Measurements from ENCODE around the gene AADAC.

Gene AADAC

GRCh38 chr3:151796105-151796680 lies 17.7 kb upstream of the AADAC start:
- no peak overlapping the region for H3K9ac ChIP-seq (ENCODE audit: low read depth, low read length)
- no peak for ATAC-seq (ENCODE audit: insufficient read depth, low read depth)
- TF ChIP-seq CTCF (IDR thresholded peaks at IDR 0.05; ENCODE audit: borderline replicate concordance, extremely low read depth, low read length, poor library complexity, severe bottlenecking) (no peak), EZH2 (IDR thresholded peaks at IDR 0.05; ENCODE audit: borderline replicate concordance, low read depth, low read length, severe bottlenecking) (no peak)

GRCh38 chr3:151798466-151798865 lies 15.4 kb upstream of the AADAC start:
- Histone ChIP-seq H3K9me3 (ENCODE audit: insufficient read depth, low read length, severe bottlenecking) (no peaks in the 10 kb centered on the region), H4K20me1 (ENCODE audit: insufficient read depth, low read length) (no peaks in the 10 kb centered on the region), H3K4me2 (ENCODE audit: insufficient read depth, low read length) (no peak overlapping the region), H3K27ac (ENCODE audit: low read length) (no peak overlapping the region), H3K27me3 (ENCODE audit: insufficient read depth, low read length, poor library complexity) (no peaks in the 10 kb centered on the region), H3K36me3 (ENCODE audit: insufficient read depth, low read length) (no peaks in the 10 kb centered on the region), H2AFZ (ENCODE audit: low read depth, low read length) (no peak overlapping the region), H3K4me3 (ENCODE audit: low read depth in 1 of 2, low read length in 2 of 2) (no peak overlapping the region), H3K9ac (ENCODE audit: low read depth, low read length) (no peak overlapping the region), H3K4me1 (ENCODE audit: insufficient read depth, low read length) (no peaks in the 10 kb centered on the region), H3K79me2 (ENCODE audit: insufficient read depth, low read length) (no peaks in the 10 kb centered on the region)
- DNase-seq = no peak
- ATAC-seq (ENCODE audit: insufficient read depth, low read depth) = no peak
- no peak for TF ChIP-seq EZH2 (IDR thresholded peaks at IDR 0.05; ENCODE audit: borderline replicate concordance, low read depth, low read length, severe bottlenecking)
- TF ChIP-seq CTCF (IDR thresholded peaks at IDR 0.05; ENCODE audit: borderline replicate concordance, extremely low read depth, low read length, poor library complexity, severe bottlenecking) = no peak

More at GRCh38 chr3:151796105-151796680, 17.7 kb upstream of the AADAC start:
- Histone ChIP-seq H3K4me1 (ENCODE audit: insufficient read depth, low read length) (no peaks in the 10 kb centered on the region), H3K79me2 (ENCODE audit: insufficient read depth, low read length) (no peaks in the 10 kb centered on the region), H3K27me3 (ENCODE audit: insufficient read depth, low read length, poor library complexity) (no peaks in the 10 kb centered on the region), H2AFZ (ENCODE audit: low read depth, low read length) (no peak overlapping the region), H3K36me3 (ENCODE audit: insufficient read depth, low read length) (no peaks in the 10 kb centered on the region), H3K9me3 (ENCODE audit: insufficient read depth, low read length, severe bottlenecking) (no peaks in the 10 kb centered on the region), H3K4me3 (ENCODE audit: low read depth in 1 of 2, low read length in 2 of 2) (no peak overlapping the region), H3K27ac (ENCODE audit: low read length) (no peak overlapping the region), H3K4me2 (ENCODE audit: insufficient read depth, low read length) (no peak overlapping the region), H4K20me1 (ENCODE audit: insufficient read depth, low read length) (no peaks in the 10 kb centered on the region)
- no peak for DNase-seq

DNA sequence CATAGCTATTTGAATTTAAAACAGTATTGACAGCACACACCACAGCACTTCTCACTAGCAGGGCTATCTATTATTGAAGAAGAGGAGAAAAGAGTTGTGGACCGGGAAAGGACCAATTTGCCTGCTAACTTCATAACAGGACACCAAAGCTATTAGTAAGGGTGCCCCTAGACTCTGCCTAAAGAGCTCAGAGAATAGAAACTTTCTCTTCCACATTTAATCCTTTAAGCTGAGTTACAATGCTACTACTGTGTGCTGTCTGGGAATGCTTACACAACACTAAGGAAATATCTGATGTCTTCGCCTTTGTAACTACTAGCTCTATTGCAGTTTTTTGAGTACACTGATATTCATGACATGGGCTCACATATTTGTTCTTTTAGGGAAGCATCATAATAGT lies 13.5 kb upstream of the AADAC start:
- Histone ChIP-seq H4K20me1 (ENCODE audit: insufficient read depth, low read length) (no peaks in the 10 kb centered on the region), H3K36me3 (ENCODE audit: insufficient read depth, low read length) (no peaks in the 10 kb centered on the region), H3K4me2 (ENCODE audit: insufficient read depth, low read length) (no peak overlapping the region), H3K79me2 (ENCODE audit: insufficient read depth, low read length) (no peaks in the 10 kb centered on the region), H3K27me3 (ENCODE audit: insufficient read depth, low read length, poor library complexity) (no peaks in the 10 kb centered on the region), H2AFZ (ENCODE audit: low read depth, low read length) (no peak overlapping the region), H3K27ac (ENCODE audit: low read length) (no peak overlapping the region), H3K4me3 (ENCODE audit: low read depth in 1 of 2, low read length in 2 of 2) (no peak overlapping the region), H3K4me1 (ENCODE audit: insufficient read depth, low read length) (no peaks in the 10 kb centered on the region), H3K9ac (ENCODE audit: low read depth, low read length) (no peak overlapping the region), H3K9me3 (ENCODE audit: insufficient read depth, low read length, severe bottlenecking) (no peaks in the 10 kb centered on the region)
- TF ChIP-seq EZH2 (IDR thresholded peaks at IDR 0.05; ENCODE audit: borderline replicate concordance, low read depth, low read length, severe bottlenecking) = no peak
- TF ChIP-seq CTCF (IDR thresholded peaks at IDR 0.05; ENCODE audit: borderline replicate concordance, extremely low read depth, low read length, poor library complexity, severe bottlenecking) = no peak
- DNase-seq (no peak), ATAC-seq (ENCODE audit: insufficient read depth, low read depth) (no peak)

Measured in DND-41 (cell line).